ENCODE data around the gene PPM1H.

The PPM1H gene

DNA sequence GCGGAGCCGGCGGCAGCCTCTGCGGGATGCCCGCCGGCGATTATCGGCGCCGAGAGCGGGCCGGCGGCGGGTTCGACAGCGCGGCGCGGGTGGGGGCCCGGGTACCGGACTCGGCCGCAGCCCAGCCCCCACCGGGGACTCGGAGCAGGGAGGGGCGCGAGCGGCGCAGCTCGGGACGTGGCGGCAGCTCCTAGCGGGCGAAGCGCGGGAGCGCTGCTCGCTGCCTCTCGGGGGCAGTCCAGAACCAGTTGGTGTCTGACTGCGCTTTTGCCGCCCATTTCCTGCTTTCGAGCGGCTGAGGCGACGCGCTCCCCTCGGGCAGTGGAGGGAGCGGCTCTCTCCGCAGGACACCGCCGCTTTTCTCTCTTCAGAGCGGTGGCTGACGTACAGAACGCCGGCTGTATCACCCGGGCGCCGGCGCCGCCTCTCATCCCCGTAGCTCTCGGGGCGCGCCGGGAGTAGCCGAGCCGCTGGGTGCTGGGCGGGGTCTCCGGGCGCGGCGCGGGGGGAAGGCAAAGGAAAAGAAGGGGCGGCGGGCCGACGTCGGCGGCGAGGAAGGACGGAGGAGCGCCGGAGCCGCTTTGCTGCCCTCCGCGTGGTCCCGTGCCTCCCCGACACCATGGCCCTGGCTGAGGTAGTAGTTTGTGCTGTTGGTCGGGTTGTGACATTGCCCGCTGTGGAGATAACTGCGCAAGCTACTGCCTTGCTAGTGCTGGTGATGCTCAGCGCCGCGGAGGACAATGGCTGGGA is 331.7 kb downstream of the PPM1H start:
- peak; percentile 100 for DNase-seq

DNA sequence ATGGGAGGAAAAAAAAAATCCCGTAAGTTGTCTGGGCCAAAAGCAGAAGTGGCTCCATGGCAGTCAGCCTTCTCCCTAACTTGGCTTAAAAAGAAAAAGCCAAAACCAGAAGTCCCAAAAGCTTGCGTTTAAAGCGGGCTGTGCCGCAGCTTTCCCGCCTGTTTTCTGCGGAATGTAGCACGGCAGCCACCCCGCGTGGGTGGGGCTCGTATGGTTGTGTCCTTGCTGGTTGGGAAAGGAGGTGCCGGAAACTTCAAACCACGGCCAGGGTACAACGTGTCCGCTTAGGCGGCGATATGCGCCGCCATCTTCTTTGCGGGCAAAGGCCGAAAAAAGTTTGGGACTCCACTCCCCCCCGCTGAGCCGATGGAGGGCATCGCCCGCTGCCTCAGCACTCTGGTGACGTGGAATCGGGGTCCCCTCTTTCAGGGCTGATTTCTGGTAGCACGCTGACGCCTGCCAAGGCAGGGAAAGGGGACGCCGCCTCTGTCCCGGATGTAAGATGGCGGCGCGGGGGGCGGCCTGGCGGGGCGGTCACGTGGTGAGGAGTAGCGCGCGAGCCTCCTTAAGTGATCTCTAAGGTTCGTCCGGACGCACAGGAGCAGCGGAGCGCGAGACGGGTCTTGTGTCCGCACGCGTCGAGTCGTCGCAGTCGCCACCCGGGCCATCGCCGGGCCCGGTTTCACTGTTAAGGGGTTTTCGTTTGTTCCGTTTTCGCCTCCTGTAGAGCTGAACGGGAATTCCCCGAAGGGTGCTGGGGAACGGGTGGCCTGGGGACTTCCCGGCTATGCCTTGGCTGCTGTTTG is 332.5 kb downstream of the PPM1H start:
- peak; percentile 100 for DNase-seq

DNA sequence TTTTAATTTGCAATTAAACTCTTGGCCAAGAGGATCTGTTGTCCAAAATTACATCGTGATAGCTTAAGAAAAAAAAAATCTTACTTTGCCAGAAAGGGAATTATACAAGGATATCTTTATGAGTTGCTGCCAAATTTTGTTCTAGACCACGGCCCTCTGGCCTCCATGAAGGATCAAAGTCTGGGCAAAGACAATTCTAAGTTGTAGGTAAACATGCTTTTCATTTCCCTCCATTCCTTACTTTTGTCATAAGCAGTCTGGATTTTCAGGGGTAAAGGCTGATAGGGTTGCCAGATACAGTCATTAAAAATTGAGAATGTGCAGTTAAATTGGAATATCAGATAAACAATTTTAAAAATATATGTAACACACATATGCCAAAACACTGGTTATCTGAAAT is 333.2 kb downstream of the PPM1H start:
- no peak for DNase-seq

DNA sequence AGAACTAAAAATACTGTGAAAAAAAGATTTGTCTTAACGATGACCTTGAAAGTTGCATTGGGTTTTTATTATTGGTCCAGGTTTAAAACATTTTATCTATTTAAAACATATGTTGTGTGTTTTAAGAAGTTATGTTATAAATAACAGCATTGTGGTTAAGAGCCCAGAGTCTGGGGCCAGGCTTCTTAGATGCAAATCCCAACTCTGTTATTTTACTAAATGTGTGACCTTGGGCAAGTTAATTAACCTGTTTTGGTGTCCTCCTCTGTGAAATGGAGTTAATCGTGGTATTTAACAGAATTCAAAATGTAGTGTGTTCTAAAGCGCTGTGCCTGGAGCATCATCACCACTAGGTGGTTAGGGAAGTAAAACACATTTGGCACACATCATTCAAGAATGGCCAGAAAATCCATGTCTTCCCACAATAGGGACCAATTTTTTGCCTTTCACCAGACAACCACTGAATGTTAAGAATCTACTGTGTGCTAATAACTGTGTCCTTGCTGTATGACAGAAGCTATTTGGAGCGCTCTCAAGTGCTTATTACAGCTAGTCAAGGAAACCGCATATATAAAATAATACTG is 335.0 kb downstream of the PPM1H start:
- DNase-seq = no peak

DNA sequence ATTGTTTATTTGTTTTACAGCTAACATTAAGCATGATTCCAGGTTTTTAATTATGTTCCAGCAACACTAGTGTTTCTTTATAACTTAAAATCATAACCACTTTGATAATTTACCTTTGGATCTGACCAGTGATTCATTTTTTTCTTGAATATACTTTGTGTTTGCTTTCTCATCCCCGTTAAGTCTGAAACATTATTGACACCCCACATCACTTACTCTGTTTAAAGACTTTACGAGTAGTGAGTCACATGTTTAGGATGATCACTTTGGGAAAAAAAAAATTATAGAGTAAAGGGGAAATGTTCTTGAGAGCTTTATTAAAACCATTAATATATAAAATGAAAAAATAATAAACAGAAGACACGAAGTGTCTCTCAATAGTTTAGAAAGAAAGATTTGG is 336.1 kb downstream of the PPM1H start:
- no peak for DNase-seq

DNA sequence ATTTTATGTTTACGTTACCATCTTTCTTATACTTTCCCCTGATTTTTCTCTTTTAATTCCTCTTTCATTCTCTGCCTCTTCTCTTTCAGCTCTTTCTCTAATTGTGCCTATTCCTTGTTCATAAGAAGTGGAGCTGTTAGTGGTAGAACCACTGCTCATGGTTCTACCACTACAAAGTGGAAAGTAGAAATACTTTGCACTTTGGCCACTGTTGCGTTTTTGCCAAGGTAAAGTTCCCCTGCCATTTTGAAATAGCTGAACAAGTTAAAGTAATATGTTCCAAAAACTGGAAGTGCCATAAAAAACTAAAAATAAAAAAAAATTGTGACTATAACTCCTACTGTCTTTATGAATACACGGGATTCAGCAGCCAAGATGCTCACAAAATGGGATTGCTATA is 337.7 kb downstream of the PPM1H start:
- no peak for DNase-seq

Data from right kidney (tissue), 1 donor.